ENCODE results near the gene TM4SF20.

TM4SF20 gene

DNA sequence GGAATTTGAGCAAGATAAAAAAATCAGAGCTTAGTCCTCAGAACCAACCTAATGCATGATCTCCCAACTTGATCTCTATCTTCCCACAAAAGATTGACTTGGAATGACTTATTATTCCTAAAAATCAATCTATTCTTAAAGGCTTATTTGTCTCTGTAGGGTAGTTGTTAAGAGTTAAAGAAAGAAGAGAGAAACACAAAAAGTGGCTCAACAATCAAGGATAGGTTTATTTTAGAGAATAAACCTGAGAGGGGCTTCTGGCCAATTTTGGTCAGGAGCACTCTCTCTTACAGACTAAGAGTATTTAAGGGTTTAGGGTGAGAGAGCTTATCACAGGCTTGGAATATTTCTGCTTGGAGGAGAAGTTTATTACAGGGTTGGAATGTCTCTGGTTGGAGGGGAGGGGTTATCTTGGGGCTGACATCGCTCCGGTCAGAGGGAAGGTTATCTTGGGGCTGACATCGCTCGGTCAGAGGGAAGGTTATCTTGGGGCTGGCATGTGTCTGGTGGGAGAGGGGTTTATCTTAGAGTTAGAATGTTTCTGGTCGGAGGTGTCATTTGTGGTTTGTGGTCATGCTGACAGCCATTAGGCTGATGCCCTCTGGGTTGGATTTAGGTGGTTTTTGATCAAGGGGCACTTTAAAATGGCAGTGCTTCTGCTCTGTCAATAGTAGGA, 56.4 kb downstream of the TM4SF20 start:
- no peak for DNase-seq (ENCODE audit: low read depth in 1 of 2, low spot score in 1 of 2)

DNA sequence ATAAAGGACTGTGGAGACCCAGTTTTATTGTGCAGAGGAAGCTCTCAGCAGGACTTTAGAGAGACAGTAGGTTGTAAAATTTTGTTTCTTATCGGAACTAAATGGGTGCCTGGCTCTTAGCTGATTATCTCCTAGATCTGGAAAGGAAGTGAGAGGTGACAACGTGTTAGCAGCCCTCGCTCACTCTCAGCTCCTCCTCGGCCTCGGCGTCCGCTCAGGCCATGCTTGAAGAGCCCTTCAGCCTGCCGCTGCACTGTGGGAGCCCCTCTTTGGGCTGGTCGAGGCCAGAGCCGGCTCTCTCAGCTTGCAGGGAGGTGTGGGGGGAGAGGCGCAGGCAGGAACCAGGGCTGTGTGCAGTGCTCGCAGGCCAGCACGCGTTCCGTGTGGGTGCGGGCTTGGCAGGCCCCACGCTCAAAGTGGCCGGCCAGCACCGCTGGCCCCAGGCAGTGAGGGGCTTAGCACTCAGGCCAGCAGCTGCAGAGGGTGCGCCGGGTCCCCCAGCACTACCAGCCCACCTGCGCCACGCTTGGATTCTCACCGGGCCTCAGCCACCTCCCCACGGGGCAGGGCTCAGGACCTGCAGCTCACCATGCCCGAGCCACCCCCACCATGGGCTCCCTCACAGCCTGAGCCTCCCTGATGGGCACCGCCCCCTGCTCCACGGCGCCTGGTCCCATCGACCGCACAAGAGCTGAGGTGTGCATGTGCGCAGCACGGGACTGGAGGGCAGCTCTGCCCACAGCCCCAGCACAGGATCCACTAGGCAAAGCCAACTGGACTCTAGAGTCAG, 58.6 kb downstream of the TM4SF20 start:
- DNase-seq (ENCODE audit: low read depth in 1 of 2, low spot score in 1 of 2) = no peak

DNA sequence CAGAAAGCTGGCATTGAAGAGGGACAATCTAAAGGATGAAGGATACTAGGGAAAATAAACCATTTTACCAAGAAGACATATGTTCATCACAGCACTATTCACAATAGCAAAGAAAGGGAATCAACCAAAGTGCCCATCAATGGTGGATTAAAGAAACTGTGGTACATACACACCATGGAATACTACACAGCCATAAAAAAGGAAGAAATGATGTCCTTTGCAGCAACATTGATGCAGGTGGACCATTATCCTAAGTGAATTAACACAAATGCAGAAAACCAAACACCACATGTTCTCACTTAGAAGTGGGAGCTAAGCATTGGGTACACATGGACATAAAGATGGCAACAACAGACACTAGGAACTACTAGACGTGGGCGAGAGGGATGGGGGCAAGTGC, 61.3 kb downstream of the TM4SF20 start:
- DNase-seq (ENCODE audit: low read depth in 1 of 2, low spot score in 1 of 2) = no peak

DNA sequence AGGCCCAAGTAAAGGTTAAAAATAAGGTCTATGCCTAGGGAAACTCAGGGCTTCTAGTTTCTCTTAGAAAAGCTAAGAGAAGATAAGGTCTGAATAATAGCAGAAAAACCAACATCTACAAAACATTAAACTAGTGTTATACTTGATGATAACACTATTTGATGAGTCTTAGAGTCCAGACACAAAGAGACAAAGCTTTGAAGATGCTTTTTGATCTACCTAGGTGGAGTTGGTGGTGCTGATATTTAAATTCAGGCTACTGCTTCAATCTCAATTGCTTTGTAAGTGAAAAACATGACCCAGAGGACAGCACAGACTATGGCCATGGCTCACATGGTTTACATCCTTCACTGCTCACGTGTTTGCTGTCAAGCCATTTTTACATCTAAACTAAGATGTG, 65.8 kb downstream of the TM4SF20 start:
- DNase-seq (ENCODE audit: low read depth in 1 of 2, low spot score in 1 of 2) = no peak

DNA sequence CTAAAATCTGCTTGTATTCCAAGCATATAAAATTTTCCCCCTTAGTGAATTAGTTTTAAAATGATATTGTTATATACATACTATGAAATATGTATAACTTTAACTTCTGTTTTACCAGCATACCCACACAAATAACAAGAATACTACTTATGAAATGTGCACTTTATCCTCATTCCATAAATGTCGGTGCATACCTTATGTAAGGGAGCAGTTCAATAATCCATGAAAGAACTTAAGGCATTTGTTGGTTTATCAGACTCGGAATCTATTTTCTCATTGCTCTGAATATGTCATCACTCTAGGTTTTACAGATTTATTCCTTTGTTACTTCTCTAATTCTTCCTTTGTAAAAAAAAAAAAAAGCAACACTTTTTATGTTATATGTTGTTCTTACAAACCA, 66.5 kb downstream of the TM4SF20 start:
- DNase-seq (ENCODE audit: low read depth in 1 of 2, low spot score in 1 of 2) = no peak

Measured in activated CD4-positive, alpha-beta T cell treated with anti-CD3 and anti-CD28 coated beads, Interleukin-2, amount 50 U/mL, for 24 hours (primary cell).